ENCODE measurements around the gene PBLD.

PBLD gene

DNA sequence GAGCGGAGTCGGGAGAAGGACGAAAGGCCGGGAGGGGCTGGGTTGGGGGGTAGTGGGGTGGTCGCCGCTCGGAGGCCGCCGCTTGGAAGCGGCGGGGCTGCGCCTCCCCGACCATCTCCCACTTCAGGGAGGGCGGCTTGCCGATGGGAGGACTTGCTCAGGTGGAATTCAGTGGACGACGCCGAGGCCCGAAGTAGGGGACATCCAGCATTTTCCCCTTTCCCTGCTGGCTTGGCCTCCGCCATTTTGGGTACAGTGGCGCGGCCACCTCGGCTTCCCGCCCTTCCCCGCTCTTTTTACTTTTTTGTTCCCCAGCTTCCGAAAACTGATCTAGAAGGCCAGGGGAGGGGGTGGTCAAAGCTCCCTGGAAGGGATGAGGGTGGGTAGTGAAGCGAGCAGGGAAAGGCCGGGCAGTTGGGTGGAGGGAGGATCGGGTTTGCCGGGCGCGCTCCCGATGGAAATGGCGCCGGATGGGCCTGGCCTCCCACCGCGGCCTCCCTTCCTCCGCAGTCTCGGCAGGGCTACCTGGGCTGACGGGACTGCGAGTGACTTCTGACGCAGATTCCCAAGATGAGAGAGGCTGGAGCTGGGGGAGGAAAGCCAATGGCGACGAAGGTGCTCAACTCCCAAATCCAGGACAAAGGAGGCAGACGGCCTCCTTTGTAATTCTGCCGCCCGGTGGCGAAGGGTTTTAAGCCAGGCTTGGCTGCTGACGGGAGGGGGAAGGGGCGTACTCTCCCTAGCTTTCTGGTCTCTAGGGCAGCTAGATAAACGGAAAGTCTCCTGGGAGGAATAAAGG lies at the start of gene PBLD:
TSS of gene PBLD (minus strand) at position 670 of the 799 bp plus-strand sequence. CDS start 26,084 bp downstream, outside the sequence.
- peak; percentile 53 for DNase-seq

- DNase-seq = no peak
Measured at GRCh38 chr10:68371604-68372003, 38.9 kb upstream of the PBLD start.

DNA sequence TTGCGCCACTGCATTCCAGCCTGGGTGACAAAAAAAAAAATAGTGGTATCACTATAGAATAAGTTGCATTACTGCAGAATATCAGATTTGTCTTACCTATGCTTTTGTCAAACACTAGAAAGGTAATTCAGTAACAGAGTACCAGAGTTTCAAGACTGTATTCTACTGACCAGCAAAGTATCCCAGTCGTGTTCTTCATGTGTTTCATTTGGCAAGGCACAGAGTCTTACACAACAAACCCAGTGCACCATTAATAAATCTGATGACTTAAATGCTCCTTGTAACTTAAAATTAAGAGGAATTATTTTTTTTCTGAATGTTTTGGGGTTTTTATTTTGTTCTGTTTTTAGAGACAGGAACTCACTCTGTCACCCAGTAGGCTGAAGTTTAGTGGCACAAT lies 34.4 kb upstream of the PBLD start:
- no peak for DNase-seq

- DNase-seq = no peak
Measured at GRCh38 chr10:68366600-68366999, 33.9 kb upstream of the PBLD start.

GRCh38 chr10:68365611-68366010 lies 32.9 kb upstream of the PBLD start:
- no peak for DNase-seq

DNA sequence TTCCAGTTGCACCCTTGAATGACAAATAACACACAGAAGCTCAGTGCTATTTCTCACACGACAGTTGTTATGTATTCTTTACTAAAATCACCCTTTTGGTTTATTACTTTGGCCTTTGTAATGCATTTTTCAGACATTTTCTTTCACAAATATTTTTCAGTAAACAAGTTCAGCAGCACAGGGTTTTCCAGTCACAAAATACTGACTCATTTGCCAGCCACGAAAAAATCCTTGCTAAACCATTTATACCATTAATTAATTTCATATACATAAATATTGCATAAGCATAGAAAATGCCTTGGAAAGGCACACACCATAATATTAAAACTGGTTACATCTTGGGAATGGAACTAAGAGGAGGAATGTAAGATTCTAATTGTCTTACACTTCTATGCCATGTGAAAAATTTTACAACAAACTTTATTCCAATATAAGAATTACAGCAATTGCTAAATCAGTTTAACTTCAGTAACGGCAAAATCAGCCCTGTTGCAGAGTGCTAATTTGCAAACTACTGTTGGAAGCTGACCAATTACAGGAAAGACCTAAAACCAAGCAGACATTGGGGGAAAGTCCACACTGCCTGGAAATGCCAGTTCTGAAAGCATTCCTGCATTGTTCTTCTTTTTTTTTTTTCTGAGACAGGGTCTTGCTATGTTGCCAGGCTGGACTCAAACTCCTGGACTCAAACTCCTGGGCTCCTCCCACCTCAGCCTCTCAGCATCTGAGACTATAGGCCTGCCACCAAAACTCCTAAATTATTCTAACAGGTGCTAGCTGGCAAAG lies 31.6 kb upstream of the PBLD start:
- DNase-seq = no peak

- DNase-seq = no peak
Measured at GRCh38 chr10:68362590-68362989, 29.9 kb upstream of the PBLD start.

- no peak for DNase-seq
Measured at GRCh38 chr10:68359189-68359588, 26.5 kb upstream of the PBLD start.

DNA sequence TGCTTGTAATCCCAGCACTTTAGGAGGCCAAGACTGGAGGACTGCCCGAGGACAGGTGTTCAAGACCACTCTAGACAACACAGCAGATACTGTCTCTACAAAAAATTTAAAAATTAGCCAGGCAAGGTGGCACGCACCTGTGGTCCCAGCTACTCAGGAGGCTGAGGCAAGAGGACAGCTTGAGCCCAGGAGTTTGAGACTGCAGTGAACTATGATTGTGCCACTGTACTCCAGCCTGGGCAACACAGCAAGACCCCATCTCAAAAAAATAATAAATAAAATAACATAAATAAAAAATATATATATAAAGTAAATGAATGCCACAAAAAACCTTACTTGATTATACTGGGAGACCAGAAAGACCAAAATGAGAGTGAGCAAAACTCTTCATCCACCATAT lies 20.8 kb upstream of the PBLD start:
- DNase-seq = no peak

DNA sequence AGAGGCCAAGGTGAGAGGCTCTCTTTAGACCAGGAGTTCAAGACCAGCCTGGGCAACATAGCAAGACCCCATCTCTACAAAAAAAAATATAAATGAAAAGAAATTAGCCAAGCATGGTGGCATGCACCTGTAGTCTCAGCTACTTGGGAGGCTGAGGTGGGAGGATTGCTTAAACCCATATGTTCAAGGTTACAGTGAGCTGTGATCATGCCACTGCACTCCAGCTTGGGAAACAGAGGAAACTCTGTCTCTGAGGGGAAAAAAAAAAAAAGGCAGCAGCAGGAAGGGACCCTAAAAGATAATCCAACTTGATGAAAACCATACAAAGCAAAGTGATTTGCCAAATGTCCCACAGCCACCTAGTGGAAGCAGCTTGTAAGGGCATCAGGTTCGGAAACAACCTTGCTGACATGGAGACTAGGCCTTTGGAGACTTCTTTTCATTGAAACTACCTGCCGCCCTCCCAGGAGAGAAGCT lies 15.6 kb upstream of the PBLD start:
- peak; percentile 62 for DNase-seq

DNA sequence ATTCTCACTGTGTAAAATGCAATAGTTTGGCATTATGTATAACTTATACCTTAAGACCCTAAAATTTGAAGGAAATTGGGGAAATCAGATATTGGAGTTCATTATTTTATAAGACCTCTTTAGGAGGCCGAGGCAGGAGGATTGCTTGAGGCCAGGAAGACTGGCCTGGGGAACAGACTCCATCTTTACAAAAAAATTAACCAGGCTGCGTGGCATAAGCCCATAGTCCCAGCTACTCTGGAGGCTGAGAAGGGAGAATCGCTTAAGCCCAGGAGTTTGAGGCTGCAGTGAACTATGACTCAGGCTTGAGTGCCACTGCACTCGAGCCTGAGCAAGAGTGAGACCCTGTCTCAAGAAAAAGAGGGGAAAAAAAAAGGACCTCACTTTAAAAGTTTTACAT lies 14.0 kb upstream of the PBLD start:
- DNase-seq = no peak

DNA sequence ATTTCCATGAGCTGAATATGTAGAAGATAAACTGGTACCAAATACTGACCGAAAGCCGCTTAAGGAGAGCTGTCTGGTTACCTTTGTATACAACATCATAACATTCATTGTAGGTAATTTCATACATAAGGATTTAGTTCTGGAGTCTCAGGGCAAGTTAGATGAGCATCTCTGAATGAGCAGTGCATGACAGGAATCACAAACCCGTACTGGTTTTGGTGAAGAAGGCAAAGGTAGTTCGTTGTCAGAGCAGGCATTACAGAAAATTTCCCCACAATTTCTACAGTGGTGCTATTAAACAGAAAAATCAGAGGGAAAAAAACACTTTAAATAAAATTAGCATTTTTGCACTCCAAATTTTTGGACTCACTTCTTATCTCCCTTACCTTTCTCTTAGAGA lies 12.9 kb upstream of the PBLD start:
- no peak for DNase-seq

DNA sequence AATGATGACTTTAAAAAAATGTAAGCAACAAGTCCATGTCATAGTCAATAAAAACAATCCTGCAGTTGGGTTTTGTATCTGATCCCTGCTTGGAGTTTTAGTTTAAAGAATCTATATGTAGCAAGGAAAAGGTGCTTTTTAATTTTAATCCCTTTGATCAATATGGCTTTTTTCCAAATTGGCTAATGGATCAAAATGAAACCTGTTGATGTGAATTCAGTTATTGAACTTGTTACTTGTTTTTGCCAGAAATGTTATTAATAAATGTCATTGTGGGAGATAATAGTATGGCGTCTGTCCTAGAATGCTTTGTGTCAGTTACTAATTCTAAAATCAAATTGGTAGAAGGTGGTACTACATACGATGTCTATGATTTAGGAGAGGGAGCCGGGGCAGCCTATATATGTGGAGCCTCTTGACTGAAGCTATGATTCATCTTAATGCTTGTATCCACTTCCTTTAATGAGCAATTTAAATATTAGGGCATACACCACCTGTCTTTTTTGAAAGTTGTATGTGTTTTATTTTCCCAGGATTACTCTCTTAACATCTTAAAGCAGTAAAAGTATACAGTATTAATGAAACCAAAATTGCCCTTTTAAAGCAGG lies 10.3 kb upstream of the PBLD start:
- no peak for DNase-seq

GRCh38 chr10:68340358-68341080 lies 7.8 kb upstream of the PBLD start:
- DNase-seq = no peak

DNA sequence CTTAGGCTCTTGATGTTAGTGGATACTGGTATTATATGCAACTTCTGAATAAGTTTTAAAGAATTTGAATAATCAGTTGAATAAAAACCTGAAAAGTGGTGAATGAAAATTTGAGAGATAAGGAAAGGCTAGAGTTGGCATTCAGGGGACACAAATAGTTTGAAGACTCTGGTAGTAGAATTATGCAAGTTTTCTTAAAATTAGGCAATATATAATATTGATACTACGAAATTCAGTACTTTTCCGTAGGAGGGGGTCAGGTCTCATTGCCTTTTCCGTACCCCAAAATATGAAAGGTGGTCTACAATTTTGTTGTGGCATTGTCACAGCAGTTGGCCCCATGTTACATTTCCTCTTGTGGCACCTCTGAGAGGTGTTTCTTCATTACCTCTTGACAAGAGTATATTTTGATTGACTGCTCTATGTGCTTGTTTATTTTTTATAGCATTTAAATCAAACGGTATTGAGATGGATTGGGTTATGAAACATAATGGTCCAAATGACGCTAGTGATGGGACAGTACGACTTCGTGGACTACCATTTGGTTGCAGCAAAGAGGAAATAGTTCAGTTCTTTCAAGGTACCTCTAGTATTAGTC lies 4.1 kb upstream of the PBLD start:
- DNase-seq = no peak

- no peak for DNase-seq
Measured at GRCh38 chr10:68334672-68335467, 2.1 kb upstream of the PBLD start.

- no peak for DNase-seq
Measured at GRCh38 chr10:68333440-68334431, 1.0 kb upstream of the PBLD start.

DNA sequence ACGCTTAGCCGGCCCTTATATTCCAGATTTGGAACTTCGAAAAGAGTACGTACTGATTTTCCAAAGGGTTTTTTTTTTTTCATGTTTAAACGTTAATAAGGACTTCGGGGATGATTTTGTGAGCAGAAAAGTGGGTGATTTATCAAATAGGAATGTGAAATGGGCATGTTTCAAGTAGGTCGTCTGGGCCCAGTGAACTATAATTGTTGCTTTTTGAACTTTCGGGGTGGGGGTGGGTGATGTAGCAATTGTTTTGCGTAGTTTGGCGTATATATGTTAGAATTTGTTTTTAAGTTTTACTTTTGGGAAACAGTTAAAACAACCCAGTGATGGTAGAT lies 299 bp upstream of the PBLD start:
- DNase-seq = no peak

- peak; percentile 98 for DNase-seq
Measured at GRCh38 chr10:68331455-68332258, 1.1 kb downstream of the PBLD start, which contains the start of gene HNRNPH3. Gene HNRNPH3, plus strand, starts transcription at chr10:68332064. Its CDS starts 5,158 bp downstream, at chr10:68337222.
